NCI-H1092 treated with DMSO at 0.1 percent for 48 hours (cell line): ENCODE data around the gene PCARE.

Experiments used
- DNase-seq: peaks from one replicate; lab custom pipeline; 2025; lab: John Stamatoyannopoulos, UW

PCARE gene

GRCh38 chr2:29035016-29035745 is 39.1 kb downstream of the PCARE start:
- DNase-seq, result no peak

GRCh38 chr2:29033656-29034055 is 40.7 kb downstream of the PCARE start:
- DNase-seq, result no peak

GRCh38 chr2:29033172-29033571 is 41.2 kb downstream of the PCARE start:
- no peak for DNase-seq

DNA sequence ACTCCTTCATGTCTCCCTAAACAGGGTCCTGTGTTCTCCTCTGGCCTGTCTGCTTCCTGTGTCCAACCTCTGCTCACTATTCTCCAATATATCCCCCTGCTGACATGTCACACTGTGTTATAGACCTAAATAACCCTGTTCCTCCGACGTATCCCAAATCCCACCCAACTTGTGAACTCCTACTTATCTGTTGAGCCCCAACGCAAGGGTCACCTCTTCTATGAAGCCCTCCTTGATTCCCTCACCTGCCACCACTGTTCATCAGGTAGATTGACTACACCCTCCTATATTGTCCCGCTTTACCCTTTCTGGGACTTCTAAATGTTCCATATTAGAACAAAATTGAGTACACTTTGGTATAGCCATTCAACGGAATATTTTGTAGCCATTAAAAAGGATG is 42.1 kb downstream of the PCARE start:
- no peak for DNase-seq

GRCh38 chr2:29031046-29031445 is 43.3 kb downstream of the PCARE start:
- DNase-seq, result no peak

DNA sequence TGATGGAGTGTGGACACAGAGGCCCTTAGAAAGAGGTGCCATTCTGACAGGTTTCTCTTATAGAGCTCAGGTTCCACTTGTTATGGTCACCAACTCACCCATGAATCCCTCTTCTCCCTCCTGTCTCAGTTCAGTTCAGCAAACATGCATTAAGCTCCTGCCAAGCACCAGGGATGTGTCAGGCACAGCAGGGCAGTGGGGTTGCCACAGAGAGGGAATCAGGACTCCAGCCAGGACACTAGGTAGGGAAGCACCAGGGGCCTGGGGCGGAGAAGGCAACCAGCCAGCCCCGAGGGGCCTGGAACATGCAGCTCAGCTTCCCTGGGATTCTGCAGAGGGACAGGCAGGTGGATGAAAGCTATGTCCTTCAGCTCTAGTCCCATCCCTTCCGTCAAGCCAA is 48.6 kb downstream of the PCARE start:
- DNase-seq, result no peak

- no peak for DNase-seq
Observed at GRCh38 chr2:29024882-29025430, 49.4 kb downstream of the PCARE start.

GRCh38 chr2:29023188-29023587 is 51.1 kb downstream of the PCARE start:
- DNase-seq, result no peak

DNA sequence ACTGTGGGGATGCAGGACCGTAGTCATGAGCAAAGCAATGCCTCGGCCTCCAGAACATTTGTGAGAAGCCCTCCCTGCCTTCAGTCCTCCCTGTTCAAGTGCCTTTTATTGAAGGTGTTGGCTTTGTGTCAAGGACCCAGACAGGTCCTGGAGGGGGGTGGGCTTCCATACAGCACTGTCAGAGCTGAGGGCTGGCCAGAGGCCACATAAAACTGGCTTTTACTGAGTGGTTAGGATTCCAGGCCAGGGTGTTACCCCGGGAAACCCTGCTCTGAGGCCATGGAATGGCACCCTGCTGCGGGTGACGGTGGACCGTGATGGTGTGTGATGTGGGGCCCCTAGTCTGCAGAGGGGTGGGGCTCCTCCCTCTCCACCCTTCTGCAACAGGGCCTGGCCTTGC is 51.6 kb downstream of the PCARE start:
- DNase-seq, result no peak

GRCh38 chr2:29021886-29022285 is 52.4 kb downstream of the PCARE start:
- no peak for DNase-seq

DNA sequence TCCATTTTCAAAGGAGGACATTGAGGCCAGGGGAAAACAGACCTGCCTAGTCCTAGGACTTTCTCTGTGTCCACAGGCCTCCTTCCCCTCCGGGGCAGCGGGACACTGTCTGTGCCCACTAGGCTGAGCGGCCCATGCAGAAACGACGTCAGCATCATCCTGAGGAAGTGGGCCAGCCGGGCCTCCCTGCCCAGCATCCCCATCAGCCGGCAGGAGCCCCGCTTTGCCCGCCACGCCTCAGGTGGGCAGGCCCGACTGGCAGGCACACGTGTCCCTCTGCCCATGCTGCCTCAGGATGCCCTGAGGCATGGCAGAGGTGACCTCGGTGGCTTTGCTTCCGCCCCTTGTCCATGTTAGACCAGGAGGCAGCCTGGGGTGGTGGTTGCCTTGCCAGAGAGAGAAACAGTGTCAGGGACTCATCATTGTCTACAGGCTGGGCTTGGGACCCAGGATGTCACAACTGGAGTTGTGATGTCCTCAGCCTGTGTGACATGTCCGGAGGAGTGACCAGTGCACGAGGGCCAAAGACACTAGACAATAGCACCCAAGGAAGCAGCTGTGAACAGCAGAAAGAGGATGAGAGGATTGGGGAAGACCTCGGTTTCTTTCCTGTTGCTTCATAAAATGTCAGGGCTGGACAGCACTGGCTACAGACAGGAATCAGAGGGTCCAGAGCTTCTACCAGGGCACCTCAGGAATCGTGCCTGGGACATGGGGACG is 56.4 kb downstream of the PCARE start:
- DNase-seq, result no peak

GRCh38 chr2:29016504-29016903 is 57.8 kb downstream of the PCARE start:
- DNase-seq, result no peak

DNA sequence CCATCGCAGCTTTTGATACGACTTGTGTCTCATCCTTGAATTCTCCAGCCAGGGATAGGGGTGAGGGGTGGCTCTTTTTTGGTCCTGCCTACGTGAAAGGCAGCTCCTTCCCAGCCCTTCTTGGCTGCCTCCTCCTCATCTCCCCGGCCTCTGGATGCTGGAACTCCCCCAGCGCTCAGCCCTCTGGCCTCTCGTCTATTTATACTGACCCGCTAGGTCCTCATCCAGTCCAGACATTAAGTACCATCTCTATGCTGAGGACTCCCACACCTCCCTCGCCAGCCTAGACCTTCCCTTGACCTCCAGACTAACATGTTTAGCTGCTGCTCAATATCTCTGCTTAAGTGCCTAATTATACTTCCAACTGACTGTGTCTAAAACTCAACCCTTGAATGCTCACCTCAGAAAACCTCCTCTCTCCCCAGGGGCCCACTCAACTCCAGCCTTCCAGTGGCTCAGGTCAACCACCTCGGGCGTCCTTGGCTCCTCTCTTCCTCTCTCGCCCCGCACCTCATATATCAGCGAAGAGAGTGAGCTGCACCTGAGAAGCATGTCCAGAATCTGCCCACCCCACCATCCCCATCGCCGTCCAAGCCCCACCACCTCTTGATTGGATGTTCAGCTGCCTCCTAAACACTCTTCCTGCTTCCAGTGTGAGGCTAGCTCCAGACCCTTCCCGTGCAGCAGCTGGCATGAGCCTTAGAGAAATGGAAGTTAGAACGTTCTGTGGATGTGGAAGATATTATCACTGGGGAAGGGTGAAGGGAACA is 58.4 kb downstream of the PCARE start:
- no peak for DNase-seq

DNA sequence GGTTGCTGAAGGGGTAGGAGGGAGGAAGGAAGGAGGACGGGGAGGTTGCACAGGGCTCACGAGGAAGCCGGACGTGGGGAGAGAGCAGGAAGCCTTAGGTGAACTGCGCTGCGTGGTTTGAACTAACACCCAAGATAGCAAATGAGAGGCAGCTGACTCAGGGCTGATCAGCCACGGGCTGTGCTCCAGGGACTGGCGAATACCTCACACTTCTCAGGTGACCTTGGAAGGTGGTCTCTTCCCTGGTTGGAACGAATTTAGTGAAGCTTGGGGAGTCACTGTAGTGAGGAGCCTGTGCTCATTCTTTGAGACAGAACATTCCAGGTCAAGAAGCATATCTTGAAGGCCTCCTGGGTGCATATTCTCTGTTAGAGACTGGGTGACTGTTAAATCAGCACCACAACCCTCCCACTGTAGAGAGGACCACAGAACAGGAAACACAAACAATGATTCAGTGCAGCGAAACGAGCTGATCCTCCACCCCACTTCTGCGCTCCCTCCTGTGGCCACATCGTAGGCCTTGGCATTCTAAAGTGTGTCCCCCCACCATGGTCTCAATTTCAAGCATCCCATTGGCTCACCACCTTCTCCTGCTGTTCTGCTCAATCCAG is 59.4 kb downstream of the PCARE start:
- no peak for DNase-seq

- no peak for DNase-seq
Observed at GRCh38 chr2:29014331-29014730, 60.0 kb downstream of the PCARE start.

- no peak for DNase-seq
Observed at GRCh38 chr2:29013057-29013780, 61.1 kb downstream of the PCARE start.

DNA sequence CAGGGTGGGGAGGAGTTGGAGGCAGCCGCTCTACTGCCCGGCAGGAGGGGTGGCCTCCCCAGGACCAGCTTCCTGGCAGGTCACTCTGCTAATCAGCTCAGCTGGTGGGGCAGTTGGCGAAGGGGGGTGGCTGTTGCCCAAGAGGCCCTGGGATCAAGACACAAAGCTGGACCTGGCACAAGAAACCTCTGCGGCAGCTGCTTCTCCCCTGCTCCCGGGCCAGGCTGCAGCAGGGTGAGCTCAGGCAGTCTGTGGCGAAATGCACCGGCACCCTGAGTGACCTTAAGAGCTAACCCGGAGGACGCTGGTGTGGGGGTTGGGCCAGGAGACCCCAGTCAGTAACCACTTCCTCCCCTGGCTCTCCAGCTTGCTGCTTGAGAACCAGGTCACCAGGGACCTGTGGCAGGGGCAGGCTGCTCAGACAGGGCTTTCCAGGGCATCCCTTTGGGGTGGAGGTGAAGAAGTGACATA is 62.1 kb downstream of the PCARE start:
- no peak for DNase-seq
